Peyer's patch (tissue), 4 donors: ENCODE results near the gene TP73.

Experiments used
- CTCF ChIP-seq, 6 experiments: fragments of 450-650 bp in 4 of 6; fragments of 200-600 bp in 2 of 6; sonication (generic) in 1 of 6; IDR thresholded peaks; one replicate each; pipeline ENCODE4 v1.5.1; 2017 to 2019; ENCODE audit warnings: antibody characterized with exemption in 6 of 6, mild to moderate bottlenecking in 3 of 6, moderate library complexity in 1 of 6
- POLR2A ChIP-seq, 2 donors: fragments of 450-650 bp; IDR thresholded peaks; one replicate each; pipeline ENCODE4 v1.5.1; 2017; ENCODE audit warnings: antibody characterized with exemption in 2 of 2, mild to moderate bottlenecking in 2 of 2, moderate library complexity in 2 of 2

- TF ChIP-seq CTCF (IDR thresholded peaks at IDR 0.05): no peak
- no peak for TF ChIP-seq POLR2A (IDR thresholded peaks at IDR 0.05)
These were observed 101.5 kb downstream of the TP73 start for GRCh38 chr1:3753656-3754454.
